Non-pigmented ciliary epithelial cell (primary cell): ENCODE results near the gene HDLBP.
"Not testable (repeated sequence)": the region's sequence is repeated elsewhere in the genome, so short reads cannot be mapped to it uniquely, and the experiment has no call there.

Source experiments
- DNase-seq: peaks from one replicate; pipeline ENCODE4 v3.0.0-alpha.2; 2010; ENCODE audit warnings: low read depth

HDLBP gene

GRCh38 chr2:241329669-241330615, 14.5 kb upstream of the HDLBP start:
- no peak for DNase-seq

GRCh38 chr2:241325257-241325656, 9.8 kb upstream of the HDLBP start:
- DNase-seq: no peak

- no peak for DNase-seq
Measured at GRCh38 chr2:241324775-241325174, 9.3 kb upstream of the HDLBP start.

- no peak for DNase-seq
Measured at GRCh38 chr2:241323778-241324177, 8.3 kb upstream of the HDLBP start.

- no peak for DNase-seq
Measured at GRCh38 chr2:241321886-241322285, 6.4 kb upstream of the HDLBP start.

- DNase-seq: no peak
Measured at GRCh38 chr2:241321033-241321432, 5.6 kb upstream of the HDLBP start.

- DNase-seq: no peak
Measured at GRCh38 chr2:241320394-241320793, 4.9 kb upstream of the HDLBP start.

- DNase-seq: not testable (repeated sequence)
Measured at GRCh38 chr2:241318830-241319229, 3.4 kb upstream of the HDLBP start.

GRCh38 chr2:241317391-241317790, 1.9 kb upstream of the HDLBP start:
- no peak for DNase-seq

GRCh38 chr2:241316825-241317224, 1.4 kb upstream of the HDLBP start:
- no peak for DNase-seq

- DNase-seq: no peak
Measured at GRCh38 chr2:241315879-241316631, 583 bp upstream of the HDLBP start, which contains the start of gene SEPTIN2. SEPTIN2 (plus strand) TSS chr2:241315925; CDS start chr2:241324233, 8,308 bp downstream.

- DNase-seq: no peak
Measured at GRCh38 chr2:241314226-241315092, 1.0 kb downstream of the HDLBP start.

GRCh38 chr2:241313543-241314095, 1.9 kb downstream of the HDLBP start:
- no peak for DNase-seq

- peak; percentile 38 for DNase-seq
Measured at GRCh38 chr2:241312082-241312481, 3.4 kb downstream of the HDLBP start.

- no peak for DNase-seq
Measured at GRCh38 chr2:241310917-241311566, 4.4 kb downstream of the HDLBP start.

GRCh38 chr2:241309684-241310117, 5.8 kb downstream of the HDLBP start:
- no peak for DNase-seq

GRCh38 chr2:241308832-241309500, 6.5 kb downstream of the HDLBP start:
- no peak for DNase-seq

- DNase-seq: no peak
Measured at GRCh38 chr2:241308267-241308666, 7.2 kb downstream of the HDLBP start.

GRCh38 chr2:241307055-241307454, 8.4 kb downstream of the HDLBP start:
- no peak for DNase-seq

- no peak for DNase-seq
Measured at GRCh38 chr2:241304039-241304670, 11.3 kb downstream of the HDLBP start.
